SU-DHL-6 (cell line): ENCODE results near the gene HMCN2.

ENCODE experiments used
- H2AFZ ChIP-seq: fragments of 200-600 bp; sonication (generic); 2 replicates; pipeline ENCODE4 v1.6.1; 2014; ENCODE audit warnings: low read depth, mild to moderate bottlenecking, moderate library complexity, mixed read lengths, antibody characterized with exemption, low read length; ENCODE audit not compliant: severe bottlenecking
- H3F3A ChIP-seq: fragments of 200-600 bp; shearing (Covaris generic); 2 replicates; pipeline ENCODE4 v1.6.0; 2016; ENCODE audit warnings: antibody characterized with exemption, mild to moderate bottlenecking; ENCODE audit not compliant: insufficient read depth
- H3K27ac ChIP-seq: fragments of 200-600 bp; sonication (generic); 2 replicates; pipeline ENCODE4 v1.5.1; 2016; ENCODE audit warnings: low read depth, mild to moderate bottlenecking, low read length, moderate library complexity, mixed read lengths
- H3K27me3 ChIP-seq: fragments of 200-600 bp; sonication (generic), shearing (Covaris generic); 2 replicates; pipeline ENCODE4 v1.6.0; 2014; ENCODE audit warnings: mild to moderate bottlenecking, low read length
- H3K36me3 ChIP-seq: fragments of 200-600 bp; sonication (generic); 2 replicates; pipeline ENCODE4 v1.6.1; 2014; ENCODE audit warnings: mild to moderate bottlenecking, low read length, mixed read lengths
- H3K4me2 ChIP-seq: fragments of 300-600, 200-600 bp; shearing (Covaris generic), sonication (generic); 2 replicates; pipeline ENCODE4 v1.6.0; 2014; ENCODE audit warnings: low read length, low read depth, mild to moderate bottlenecking; ENCODE audit not compliant: poor library complexity, severe bottlenecking
- H3K4me3 ChIP-seq: fragments of 200-600 bp; sonication (generic); 2 replicates; pipeline ENCODE4 v1.5.1; 2014; ENCODE audit warnings: antibody characterized with exemption, low read length, mild to moderate bottlenecking, mixed read lengths; ENCODE audit not compliant: insufficient read depth, poor library complexity, severe bottlenecking
- H3K79me2 ChIP-seq: fragments of 200-600 bp; sonication (generic); 2 replicates; pipeline ENCODE4 v1.6.1; 2014; ENCODE audit warnings: mild to moderate bottlenecking, low read length, moderate library complexity; ENCODE audit not compliant: insufficient read depth
- H3K9ac ChIP-seq: fragments of 200-600 bp; sonication (generic); 2 replicates; pipeline ENCODE4 v1.7.0; 2014; ENCODE audit warnings: mild to moderate bottlenecking, low read length
- H3K9me2 ChIP-seq: fragments of 200-600 bp; sonication (generic); replicated peaks from 2 replicates; pipeline ENCODE4 v1.6.1; 2014; ENCODE audit warnings: low read length; ENCODE audit not compliant: insufficient read depth
- H3K9me3 ChIP-seq: fragments of 200-600 bp; sonication (generic); 2 replicates; pipeline ENCODE4 v1.6.1; 2014; ENCODE audit warnings: low read length, mixed read lengths; ENCODE audit not compliant: insufficient read depth
- H4K20me1 ChIP-seq: fragments of 200-600 bp; sonication (generic); 2 replicates; pipeline ENCODE4 v1.6.1; 2014; ENCODE audit warnings: low read depth, mild to moderate bottlenecking, antibody characterized with exemption, low read length, moderate library complexity, mixed read lengths
- CTCF ChIP-seq: fragments of 200-600 bp; sonication (generic); IDR thresholded peaks from one replicate; pipeline ENCODE4 v1.5.1; 2017; ENCODE audit warnings: antibody characterized with exemption, mild to moderate bottlenecking, low read length, moderate library complexity; ENCODE audit not compliant: insufficient read depth, poor library complexity, severe bottlenecking
- EZH2phosphoT487 ChIP-seq: fragments of 200-600 bp; sonication (generic), shearing (Covaris generic); conservative IDR thresholded peaks from 2 replicates; pipeline ENCODE4 v1.6.1; 2018; ENCODE audit warnings: mild to moderate bottlenecking, antibody characterized with exemption, low read length, moderate library complexity, mixed read lengths

Gene HMCN2

DNA sequence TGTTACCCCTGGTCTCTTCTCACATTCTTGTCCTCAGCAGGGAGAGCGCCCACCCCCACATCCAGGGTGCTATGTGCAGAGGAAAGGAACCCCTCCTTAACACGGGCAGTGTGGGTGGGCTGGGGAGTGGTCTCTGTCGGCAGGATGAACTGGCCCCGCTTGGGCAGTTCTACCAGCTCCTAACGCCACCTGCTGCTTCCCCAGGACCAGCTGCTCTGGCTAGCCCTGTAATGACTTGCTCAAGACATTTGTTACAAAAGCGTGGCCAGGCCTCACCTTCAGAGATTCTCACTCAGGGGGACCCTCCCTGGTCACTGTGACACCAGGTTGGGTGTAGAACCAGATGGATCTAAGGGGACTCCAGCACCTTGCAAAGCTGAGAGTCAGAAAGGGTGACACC lies 82.4 kb downstream of the HMCN2 start:
- no peak for TF ChIP-seq EZH2phosphoT487
- TF ChIP-seq CTCF, result no peak
- Histone ChIP-seq H3K4me3 (no peak overlapping the region), H3K9ac (no peak overlapping the region), H3K36me3 (no peaks in the 10 kb centered on the region), H2AFZ (no peak overlapping the region), H3K27me3 (no peaks in the 10 kb centered on the region), H3K9me3 (no peaks in the 10 kb centered on the region), H3K4me2 (no peak overlapping the region), H3K79me2 (no peaks in the 10 kb centered on the region), H3F3A (no peaks in the 10 kb centered on the region), H4K20me1 (no peaks in the 10 kb centered on the region), H3K27ac (no peak overlapping the region), H3K9me2 (no peaks in the 10 kb centered on the region)

DNA sequence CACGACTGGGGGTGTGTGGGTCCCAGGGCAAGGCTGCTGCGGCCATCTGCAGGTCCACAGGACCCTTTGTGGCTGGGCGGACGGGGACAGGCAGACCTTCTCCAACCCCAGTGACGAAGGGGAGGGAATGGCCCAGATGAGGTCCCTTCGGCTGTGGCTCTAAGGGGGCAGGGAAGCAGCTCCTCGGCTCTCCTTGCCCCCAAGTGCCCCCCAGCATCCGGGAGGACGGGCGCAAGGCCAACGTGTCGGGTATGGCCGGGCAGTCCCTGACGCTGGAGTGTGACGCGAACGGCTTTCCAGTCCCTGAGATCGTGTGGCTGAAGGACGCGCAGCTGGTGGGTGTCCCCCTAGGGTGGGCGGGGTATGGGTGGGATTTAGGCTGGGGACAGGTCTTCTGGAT lies 82.8 kb downstream of the HMCN2 start:
- no peak for TF ChIP-seq CTCF
- no peak for TF ChIP-seq EZH2phosphoT487
- H4K20me1 ChIP-seq, result no peaks in the 10 kb centered on the region

DNA sequence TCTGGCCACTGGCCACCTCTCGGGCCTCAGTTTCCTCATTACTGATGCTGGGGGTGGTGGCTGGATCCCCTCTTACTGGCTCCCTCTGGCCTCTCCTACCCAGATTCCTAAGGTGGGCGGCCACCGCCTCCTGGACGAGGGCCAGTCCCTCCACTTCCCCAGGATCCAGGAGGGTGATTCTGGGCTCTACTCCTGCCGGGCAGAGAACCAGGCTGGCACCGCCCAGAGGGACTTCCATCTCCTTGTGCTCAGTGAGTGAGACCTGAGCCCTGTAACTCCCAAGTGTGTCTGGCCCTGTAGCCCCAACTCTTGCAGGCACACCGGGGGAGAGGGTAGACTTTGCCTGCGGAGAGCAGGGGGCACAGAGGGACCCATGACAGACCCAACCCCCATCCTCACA lies 83.3 kb downstream of the HMCN2 start:
- no peaks in the 10 kb centered on the region for H4K20me1 ChIP-seq
- no peak overlapping the region for H3K27ac ChIP-seq
- H3K27me3 ChIP-seq, result no peaks in the 10 kb centered on the region
- H3K79me2 ChIP-seq, result no peaks in the 10 kb centered on the region
- no peaks in the 10 kb centered on the region for H3K9me2 ChIP-seq
- TF ChIP-seq EZH2phosphoT487 (no peak), CTCF (no peak)
- no peaks in the 10 kb centered on the region for H3K9me3 ChIP-seq
- H3K4me3 ChIP-seq, result no peak overlapping the region
- no peak overlapping the region for H2AFZ ChIP-seq
- H3F3A ChIP-seq, result no peaks in the 10 kb centered on the region
- no peak overlapping the region for H3K4me2 ChIP-seq
- no peaks in the 10 kb centered on the region for H3K36me3 ChIP-seq
- no peak overlapping the region for H3K9ac ChIP-seq

More for the DNA sequence above, 82.8 kb downstream of the HMCN2 start:
- H3K4me3 ChIP-seq, result no peak overlapping the region
- H2AFZ ChIP-seq, result no peak overlapping the region
- H3K36me3 ChIP-seq, result no peaks in the 10 kb centered on the region
- no peak overlapping the region for H3K27ac ChIP-seq
- H3K9ac ChIP-seq, result no peak overlapping the region
- no peaks in the 10 kb centered on the region for H3K79me2 ChIP-seq
- H3K9me2 ChIP-seq, result no peaks in the 10 kb centered on the region
- H3K27me3 ChIP-seq, result no peaks in the 10 kb centered on the region
- H3K9me3 ChIP-seq, result no peaks in the 10 kb centered on the region
- no peaks in the 10 kb centered on the region for H3F3A ChIP-seq
- no peak overlapping the region for H3K4me2 ChIP-seq

- H3K79me2 ChIP-seq, result no peaks in the 10 kb centered on the region
- H3K36me3 ChIP-seq, result no peaks in the 10 kb centered on the region
- no peaks in the 10 kb centered on the region for H3K27me3 ChIP-seq
- H3K4me3 ChIP-seq, result no peak overlapping the region
- no peaks in the 10 kb centered on the region for H3K9me3 ChIP-seq
- no peak overlapping the region for H3K4me2 ChIP-seq
- H4K20me1 ChIP-seq, result no peaks in the 10 kb centered on the region
- H2AFZ ChIP-seq, result no peak overlapping the region
- no peak overlapping the region for H3K27ac ChIP-seq
- no peaks in the 10 kb centered on the region for H3F3A ChIP-seq
- no peak overlapping the region for H3K9ac ChIP-seq
- no peaks in the 10 kb centered on the region for H3K9me2 ChIP-seq
- no peak for TF ChIP-seq EZH2phosphoT487
Measured at GRCh38 chr9:130349398-130349797, 83.8 kb downstream of the HMCN2 start.
